Fibroblast of pulmonary artery (primary cell): Measurements from ENCODE around the gene MEGF11.
"Not testable (repeated sequence)": the region's sequence is repeated elsewhere in the genome, so short reads cannot be mapped to it uniquely, and the experiment has no call there.

ENCODE experiments used
- DNase-seq: peaks from one replicate; pipeline ENCODE4 v3.0.0-alpha.2; 2010; ENCODE audit warnings: low read depth
- H3K4me3 ChIP-seq: replicated peaks from 2 replicates; pipeline ENCODE4 v1.5.1; 2011; ENCODE audit warnings: low read depth, mild to moderate bottlenecking, control low read depth, low read length, moderate library complexity
- TF ChIP-seq, protein P1 (sequence below): IDR thresholded peaks from 2 replicates; pipeline ENCODE4 v1.5.1; 2011; ENCODE audit warnings: mild to moderate bottlenecking, control low read depth, low read length, inconsistent platforms; ENCODE audit errors: missing control alignments

The MEGF11 gene

GRCh38 chr15:66249605-66250174 lies 3.9 kb downstream of the MEGF11 start:
- TF ChIP-seq, protein P1, sequence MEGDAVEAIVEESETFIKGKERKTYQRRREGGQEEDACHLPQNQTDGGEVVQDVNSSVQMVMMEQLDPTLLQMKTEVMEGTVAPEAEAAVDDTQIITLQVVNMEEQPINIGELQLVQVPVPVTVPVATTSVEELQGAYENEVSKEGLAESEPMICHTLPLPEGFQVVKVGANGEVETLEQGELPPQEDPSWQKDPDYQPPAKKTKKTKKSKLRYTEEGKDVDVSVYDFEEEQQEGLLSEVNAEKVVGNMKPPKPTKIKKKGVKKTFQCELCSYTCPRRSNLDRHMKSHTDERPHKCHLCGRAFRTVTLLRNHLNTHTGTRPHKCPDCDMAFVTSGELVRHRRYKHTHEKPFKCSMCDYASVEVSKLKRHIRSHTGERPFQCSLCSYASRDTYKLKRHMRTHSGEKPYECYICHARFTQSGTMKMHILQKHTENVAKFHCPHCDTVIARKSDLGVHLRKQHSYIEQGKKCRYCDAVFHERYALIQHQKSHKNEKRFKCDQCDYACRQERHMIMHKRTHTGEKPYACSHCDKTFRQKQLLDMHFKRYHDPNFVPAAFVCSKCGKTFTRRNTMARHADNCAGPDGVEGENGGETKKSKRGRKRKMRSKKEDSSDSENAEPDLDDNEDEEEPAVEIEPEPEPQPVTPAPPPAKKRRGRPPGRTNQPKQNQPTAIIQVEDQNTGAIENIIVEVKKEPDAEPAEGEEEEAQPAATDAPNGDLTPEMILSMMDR = no peak
- H3K4me3 ChIP-seq = no peak overlapping the region
- no peak for DNase-seq

GRCh38 chr15:66246937-66247336 lies 6.6 kb downstream of the MEGF11 start:
- TF ChIP-seq, protein P1 = no peak
- DNase-seq = no peak
- H3K4me3 ChIP-seq = no peak overlapping the region

- DNase-seq = not testable (repeated sequence)
These were observed 7.7 kb downstream of the MEGF11 start for GRCh38 chr15:66245832-66246231.

DNA sequence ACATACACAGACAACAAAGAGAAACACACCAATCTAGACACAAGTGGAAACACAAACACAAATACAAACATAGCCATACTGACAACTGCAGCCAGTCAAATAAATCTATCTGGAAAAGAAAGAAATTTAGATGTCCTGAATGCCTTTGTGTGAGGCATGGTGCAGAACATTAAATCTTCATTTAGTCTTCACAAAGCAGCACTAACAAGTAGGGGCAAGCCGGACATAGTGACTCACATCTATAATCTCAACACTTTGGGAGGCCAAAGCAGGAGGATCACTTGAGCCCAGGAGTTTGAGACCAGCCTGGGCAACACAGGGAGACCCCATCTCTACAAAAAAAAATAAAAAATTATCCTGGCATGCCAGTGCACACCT lies 11.7 kb downstream of the MEGF11 start:
- DNase-seq = no peak
- no peak overlapping the region for H3K4me3 ChIP-seq
- TF ChIP-seq, protein P1 = no peak

More at GRCh38 chr15:66245832-66246231, 7.7 kb downstream of the MEGF11 start:
- H3K4me3 ChIP-seq = not testable (repeated sequence)

- TF ChIP-seq, protein P1 = no peak
- no peak overlapping the region for H3K4me3 ChIP-seq
- DNase-seq = no peak
These were observed 12.3 kb downstream of the MEGF11 start for GRCh38 chr15:66241087-66241907.

- TF ChIP-seq, protein P1 = no peak
- H3K4me3 ChIP-seq = no peak overlapping the region
- no peak for DNase-seq
These were observed 13.2 kb downstream of the MEGF11 start for GRCh38 chr15:66240240-66240794.

DNA sequence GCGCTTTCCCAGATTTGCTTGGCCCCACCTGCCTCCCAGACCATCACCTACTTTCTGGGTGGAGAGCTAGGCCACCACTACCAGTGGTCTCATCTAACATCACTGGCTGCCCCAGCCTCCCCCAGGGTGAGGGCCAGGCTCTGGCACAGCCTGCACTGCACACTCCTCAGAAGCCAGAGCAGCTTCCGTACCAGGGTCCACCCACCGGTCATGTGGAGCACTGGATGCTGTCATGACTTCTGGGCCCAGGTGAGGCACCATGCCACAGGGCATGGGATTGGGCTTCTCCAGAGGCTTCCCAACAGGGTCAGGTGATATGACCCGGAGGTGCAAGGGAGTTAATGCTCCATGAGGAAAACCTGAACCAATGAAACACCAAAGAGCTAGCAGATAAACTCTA lies 14.0 kb downstream of the MEGF11 start:
- no peak overlapping the region for H3K4me3 ChIP-seq
- no peak for DNase-seq
- TF ChIP-seq, protein P1 = no peak
